ENCODE measurements around the gene TXNDC15. TPM values are rescaled to one million over a fixed set of nuclear protein-coding genes. Genes with fewer than 3 reads are reported as not detected.
A peak's percentile ranks its signal among the peaks of the same experiment; 100 is the strongest.

The TXNDC15 gene
- 33.6 and 49.9 TPM in 2 replicates for total RNA-seq (2016; rRNA removed; fragmentation: Illumina TruSeq; extraction: Trizol)
- 10.0 and 12.6 TPM in 2 replicates for total RNA-seq (2016; cell fraction: cytosol; rRNA removed; fragmentation: Illumina TruSeq; extraction: Trizol; ENCODE audit: low read depth)
- total RNA-seq (2016; cell fraction: insoluble cytoplasmic fraction; rRNA removed; fragmentation: Illumina TruSeq; extraction: Trizol) = 33.1 and 46.0 TPM in 2 replicates
- 16.2 and 20.5 TPM in 2 replicates for total RNA-seq (2016; cell fraction: membrane; rRNA removed; fragmentation: Illumina TruSeq; extraction: Trizol)
- 38.4 and 46.0 TPM in 2 replicates for total RNA-seq (2016; cell fraction: nucleus; rRNA removed; fragmentation: Illumina TruSeq; extraction: Trizol)
- 22.2 and 27.9 TPM in 2 replicates for polyA plus RNA-seq (2011; rRNA removed)
- polyA plus RNA-seq (2011; cell fraction: cytosol; rRNA removed) = 39.4 and 55.2 TPM in 2 replicates
- 24.0 and 24.4 TPM in 2 replicates for polyA plus RNA-seq (2011; cell fraction: nucleus; rRNA removed)
- 25.8 and 30.9 TPM in 2 replicates for polyA plus RNA-seq (2012)
- 10.7 and 11.0 TPM in 2 replicates for polyA plus RNA-seq (2016; cell fraction: cytosol; fragmentation: Illumina TruSeq; extraction: Trizol; ENCODE audit: low read depth)
- 32.6 and 34.2 TPM in 2 replicates for polyA plus RNA-seq (2016; cell fraction: insoluble cytoplasmic fraction; fragmentation: Illumina TruSeq; extraction: Trizol; ENCODE audit: low read depth)
- polyA plus RNA-seq (2016; cell fraction: membrane; fragmentation: Illumina TruSeq; extraction: Trizol; ENCODE audit: low read depth) = 17.4 and 18.7 TPM in 2 replicates
- 84.5 TPM in 2 replicates for polyA plus RNA-seq (2016; cell fraction: nucleus; fragmentation: Illumina TruSeq; extraction: Trizol; ENCODE audit: insufficient read depth, low read depth)
- polyA minus RNA-seq (2011; rRNA and poly(A)+ RNA removed; ENCODE audit: low replicate concordance) = 22.6 and 27.6 TPM in 2 replicates
- 20.3 and 30.2 TPM in 2 replicates for polyA minus RNA-seq (2011; cell fraction: cytosol; rRNA and poly(A)+ RNA removed)
- polyA minus RNA-seq (2011; cell fraction: nucleus; rRNA and poly(A)+ RNA removed) = 15.2 and 16.9 TPM in 2 replicates
- percentile 69 among the genes with signal in this experiment for Bru-seq, nascent RNA
- percentile 75 among the genes with signal in this experiment for BruChase-seq, experiment 1, labeled RNA remaining after a 6-hour chase
- BruChase-seq, experiment 2, labeled RNA remaining after a 2-hour chase = percentile 72 among the genes with signal in this experiment
- long read RNA-seq, experiment 1, transcript TXNDC15-201 (5 exons, 3,548 nt) = major isoform, 40 of 43 reads
- long read RNA-seq, experiment 1, partial matches to known transcripts = 0 of 43 reads
- long read RNA-seq, experiment 1, other reads (novel, unspliced or antisense) = 1 of 43 reads
- long read RNA-seq, experiment 2, transcript TXNDC15-201 (5 exons, 3,548 nt) = major isoform, 11 of 50 reads
- long read RNA-seq, experiment 2, partial matches to known transcripts = 5 of 50 reads
- long read RNA-seq, experiment 2, other reads (novel, unspliced or antisense) = 33 of 50 reads

GRCh38 chr5:134873987-134874830, at the start of gene TXNDC15:
TSS of gene TXNDC15 (plus strand) at chr5:134874371. CDS start at chr5:134874428, 57 bp downstream.
- ChIA-PET CTCF (ENCODE audit: low intra/inter-chr PET ratio, low total read pairs) (no interaction called here), POLR2A (interaction anchor here (0.7 to 2.3 kb wide), 12 partner anchors 12 to 283 kb away, joined by 3 to 37 read pairs (median 4); partner anchors contain the start of genes C5orf24, CAMLG and PCBD2)
- Histone ChIP-seq H3K9me3 (ENCODE audit: low read length) (no peaks in the 10 kb centered on the region), H3K4me3 (replicated peaks in 1 of 3; ENCODE audit: insufficient read depth in 1 of 3, low read depth in 2 of 3, low read length in 3 of 3) (peak within 1 kb of the TSS; percentile 72 to 96 (median 94)), H3K27me3 (ENCODE audit: control insufficient read depth in 1 of 2, insufficient read depth in 2 of 2, low read length in 2 of 2) (no peaks in the 10 kb centered on the region; a peak in 1 of 5 replicates), H3K79me2 (ENCODE audit: insufficient read depth, low read length) (peaks cover 25% of the 10 kb centered on the region), H4K20me1 (ENCODE audit: insufficient read depth, low read length) (no peaks in the 10 kb centered on the region), H3K4me2 (ENCODE audit: low read depth, low read length) (peak within 1 kb of the TSS; percentile 78), H3K9ac (ENCODE audit: insufficient read depth, low read depth, low read length) (peak within 1 kb of the TSS; percentile 94), H3K36me3 (replicated peaks in 1 of 2; ENCODE audit: control insufficient read depth in 1 of 2, insufficient read depth in 2 of 2, low read length in 2 of 2) (no peaks in the 10 kb centered on the region; a peak in 1 of 5 replicates), H3K4me1 (ENCODE audit: insufficient read depth, low read length) (peaks cover 31% of the 10 kb centered on the region), H2AFZ (ENCODE audit: low read length) (peak within 1 kb of the TSS; percentile 91), H3K27ac (ENCODE audit: extremely low read length, insufficient read depth, low read length) (peak within 1 kb of the TSS; percentile 84)
- peak; percentile 66 for DNase-seq (ENCODE audit: low spot score)
- peak; percentile 15 for FAIRE-seq
- TSS peak; percentile 60 for BruUV-seq (replicated peaks)
- intact Hi-C loops (cut with micrococcal nuclease; ENCODE audit: unreplicated experiment) (loop anchor here (2.0 kb wide), 1 partner anchor 31 kb away; the partner anchor contains the start of gene PCBD2), in situ Hi-C loops (cut with HindIII; ENCODE audit: extremely low pct_ligation_motif_present, low pct_unique_long_range_greater_than_20kb) (no loop called here)
- ATAC-seq = peak; percentile 94
- 25% methylated on average over 8 of the region's 79 CpGs for WGBS (ENCODE audit: low lambda C conversion rate)
- no peak for TF ChIP-seq CC2D1A (CRISPR knock-in tag; IDR thresholded peaks at IDR 0.05)
- TF ChIP-seq POLR2A (IDR thresholded peaks at IDR 0.05; ENCODE audit: insufficient read depth in 1 of 2, low read depth in 2 of 2, low read length in 2 of 2) = peak; percentile 82 to 90
- TF ChIP-seq TOE1 (CRISPR knock-in tag; IDR thresholded peaks at IDR 0.05) = no peak
- TF ChIP-seq ZGPAT (CRISPR knock-in tag; IDR thresholded peaks at IDR 0.05) = peak; percentile 98
- TF ChIP-seq DNMT3B (CRISPR knock-in tag; conservative IDR thresholded peaks at IDR 0.05) = no peak; the same call in 1 of the 2 replicates
- TF ChIP-seq ZNF790 (CRISPR knock-in tag; IDR thresholded peaks at IDR 0.05; ENCODE audit: borderline replicate concordance) = peak; percentile 68; the same call in 1 of the 2 replicates
- peak; percentile 84; the same call in 1 of the 2 replicates for TF ChIP-seq HES4 (CRISPR knock-in tag; IDR thresholded peaks at IDR 0.05; ENCODE audit: borderline replicate concordance)
- TF ChIP-seq U2AF1 (optimal IDR thresholded peaks at IDR 0.05; ENCODE audit: low read depth, low read length) = peak; percentile 57
- no peak; the same call in 1 of the 2 replicates for TF ChIP-seq MZF1 (CRISPR knock-in tag; IDR thresholded peaks at IDR 0.05; ENCODE audit: borderline replicate concordance)
- TF ChIP-seq ZHX1 (CRISPR knock-in tag; IDR thresholded peaks at IDR 0.05; ENCODE audit: low read depth) = peak; percentile 98
- peak; percentile 95 for TF ChIP-seq ZNF430 (CRISPR knock-in tag; IDR thresholded peaks at IDR 0.05)
- peak; percentile 74 for TF ChIP-seq TFDP2 (CRISPR knock-in tag; IDR thresholded peaks at IDR 0.05)

All from HepG2 (cell line).